B cell (primary cell): ENCODE measurements around the gene SERTAD2. TPM values are rescaled to one million over a fixed set of nuclear protein-coding genes. Genes with fewer than 3 reads are reported as not detected.
A peak's percentile ranks its signal among the peaks of the same experiment; 100 is the strongest.

Source experiments
- ATAC-seq: fragments of 200-7000 bp; cut with Tn5 transposase; one replicate; pipeline ENCODE4 v1.10.0; 2021; ENCODE audit warnings: low read depth, mild to moderate bottlenecking, moderate number of reproducible peaks, moderate library complexity
- CTCF ChIA-PET: fragments of 350-600 bp; sonication (Branson Sonifier 250); formaldehyde crosslinking; loops from one replicate; lab custom pipeline; 2021; ENCODE audit warnings: antibody characterized with exemption, inconsistent platforms; lab: Charles Lee
- POLR2A ChIA-PET: fragments of 350-600 bp; sonication (Branson Sonifier 250); formaldehyde crosslinking; loops from one replicate; lab custom pipeline; 2021; ENCODE audit warnings: antibody characterized with exemption; lab: Charles Lee
- DNase-seq: peaks from one replicate; pipeline ENCODE4 v3.0.0; 2013
- H2AFZ ChIP-seq: 2 replicates; pipeline ENCODE4 v1.6.1; 2012; ENCODE audit warnings: mild to moderate bottlenecking, low read depth, low read length; ENCODE audit not compliant: insufficient read depth, poor library complexity, severe bottlenecking
- H3K27ac ChIP-seq, 2 donors: 1 replicate in 1 of 2; 2 replicates in 1 of 2; pipeline ENCODE4 v1.5.1; 2012 to 2013; ENCODE audit warnings: low read length in 2 of 2, mild to moderate bottlenecking in 2 of 2, moderate library complexity in 1 of 2
- H3K27me3 ChIP-seq, 4 experiments: fragments of 200-600 bp in 1 of 4; sonication (generic) in 1 of 4; replicated peaks in 1 of 4; 1 replicate in 2 of 4; 2 replicates in 2 of 4; pipeline versions ENCODE4 v1.6.1 to v1.7.0; 2013 to 2016; ENCODE audit warnings: low read length in 3 of 4, mild to moderate bottlenecking in 2 of 4, mixed read lengths in 1 of 4, moderate library complexity in 1 of 4; ENCODE audit not compliant: insufficient read depth in 4 of 4, control insufficient read depth in 3 of 4; ENCODE audit errors: control extremely low read depth in 1 of 4
- H3K36me3 ChIP-seq, 2 experiments: replicated peaks in 1 of 2; 1 replicate in 1 of 2; 2 replicates in 1 of 2; pipeline versions ENCODE4 v1.6.1 to v1.7.1; 2013; ENCODE audit warnings: low read length in 1 of 2; ENCODE audit not compliant: insufficient read depth in 2 of 2, control insufficient read depth in 1 of 2; ENCODE audit errors: control extremely low read depth in 1 of 2, extremely low read depth in 1 of 2
- H3K4me1 ChIP-seq, 2 donors: fragments of 200-600 bp in 1 of 2; sonication (generic) in 1 of 2; 1 replicate in 1 of 2; 2 replicates in 1 of 2; pipeline versions ENCODE4 v1.5.1 to v1.6.1; 2013 to 2017; ENCODE audit warnings: low read length in 2 of 2; ENCODE audit not compliant: control insufficient read depth in 2 of 2, insufficient read depth in 2 of 2
- H3K4me2 ChIP-seq: replicated peaks from 2 replicates; pipeline ENCODE3; 2012; ENCODE audit warnings: mild to moderate bottlenecking, low read depth, low read length; ENCODE audit not compliant: poor library complexity, severe bottlenecking
- H3K4me3 ChIP-seq, 5 experiments: fragments of 200-600 bp in 1 of 5; sonication (generic) in 1 of 5; 1 replicate in 3 of 5; 2 replicates in 2 of 5; pipeline versions ENCODE4 v1.5.1 to v1.7.0; 2011 to 2016; ENCODE audit warnings: low read length in 4 of 5, mild to moderate bottlenecking in 4 of 5, low read depth in 2 of 5, control low read depth in 1 of 5, moderate library complexity in 1 of 5; ENCODE audit not compliant: insufficient read depth in 1 of 5; ENCODE audit errors: control extremely low read depth in 1 of 5, extremely low read depth in 1 of 5
- H3K79me2 ChIP-seq: fragments of 200-600 bp; sonication (generic); one replicate; pipeline ENCODE4 v1.6.0; 2016; ENCODE audit warnings: low read length; ENCODE audit not compliant: control insufficient read depth, insufficient read depth
- H3K9ac ChIP-seq: fragments of 200-600 bp; sonication (generic); 2 replicates; pipeline ENCODE4 v1.6.1; 2017; ENCODE audit warnings: mild to moderate bottlenecking, low read length, moderate library complexity
- H3K9me3 ChIP-seq, 3 donors: one replicate each; pipeline versions ENCODE4 v1.6.1 to v1.7.1; 2013; ENCODE audit warnings: low read length in 2 of 3; ENCODE audit not compliant: control insufficient read depth in 2 of 3, insufficient read depth in 1 of 3; ENCODE audit errors: control extremely low read depth in 1 of 3
- H4K20me1 ChIP-seq: 2 replicates; pipeline ENCODE4 v1.6.0; 2012; ENCODE audit warnings: mild to moderate bottlenecking, low read length; ENCODE audit not compliant: insufficient read depth, control insufficient read depth, poor library complexity, severe bottlenecking
- H3K27ac Mint-ChIP-seq: one replicate; pipeline ENCODE4 v1.8.0; 2021; ENCODE audit warnings: mixed read lengths
- H3K27me3 Mint-ChIP-seq: one replicate; pipeline ENCODE4 v1.8.0; 2021; ENCODE audit warnings: mixed read lengths
- H3K4me1 Mint-ChIP-seq: one replicate; pipeline ENCODE4 v1.8.0; 2021; ENCODE audit warnings: mixed read lengths
- H3K4me3 Mint-ChIP-seq: one replicate; pipeline ENCODE4 v1.8.0; 2021; ENCODE audit warnings: mixed read lengths
- H3K9me3 Mint-ChIP-seq: one replicate; pipeline ENCODE4 v1.8.0; 2022; ENCODE audit warnings: mixed read lengths; ENCODE audit not compliant: insufficient read depth
- EZH2 ChIP-seq: IDR thresholded peaks from 2 replicates; pipeline ENCODE4 v1.6.1; 2012; ENCODE audit warnings: borderline replicate concordance, low read depth, mild to moderate bottlenecking, moderate library complexity, low read length; ENCODE audit not compliant: insufficient read depth, poor library complexity, severe bottlenecking
- WGBS: methylation state at CpG from one replicate; pipeline ENCODE4 v1.1.5; 2013; ENCODE audit warnings: missing lambda C conversion rate; ENCODE audit not compliant: insufficient coverage; 5-methylcytosine and 5-hydroxymethylcytosine counted together
- intact Hi-C: fragments of 100-400 bp; cut with micrococcal nuclease; formaldehyde crosslinking; loops from one replicate; pipeline ENCODE4 v1.10.0; 2022
- polyA plus RNA-seq: library from polyadenylated mRNA; depleted of rRNA; stranded (reverse); fragments of >200 nt; gene quantifications from 2 replicates; pipeline ENCODE4 v1.2.3, GENCODE V29; 2012
- total RNA-seq, 2 donors: library from RNA; stranded (reverse); fragments of 120-200 nt in 1 of 2; gene quantifications; 1 replicate in 1 of 2; 2 replicates in 1 of 2; pipeline versions ENCODE4 v1.2.3 to v1.2.4, GENCODE V29; 2013 to 2022
- TF ChIP-seq, protein P1 (sequence below): fragments of 200-600 bp; IDR thresholded peaks from one replicate; pipeline ENCODE4 v1.8.0; 2022; ENCODE audit warnings: antibody characterized with exemption, mild to moderate bottlenecking

Gene SERTAD2
- total and polyA plus RNA-seq, 2 donors (not counting 1 experiment from before 2014, with no cell fraction given), result 49.5 to 66.8 TPM

DNA sequence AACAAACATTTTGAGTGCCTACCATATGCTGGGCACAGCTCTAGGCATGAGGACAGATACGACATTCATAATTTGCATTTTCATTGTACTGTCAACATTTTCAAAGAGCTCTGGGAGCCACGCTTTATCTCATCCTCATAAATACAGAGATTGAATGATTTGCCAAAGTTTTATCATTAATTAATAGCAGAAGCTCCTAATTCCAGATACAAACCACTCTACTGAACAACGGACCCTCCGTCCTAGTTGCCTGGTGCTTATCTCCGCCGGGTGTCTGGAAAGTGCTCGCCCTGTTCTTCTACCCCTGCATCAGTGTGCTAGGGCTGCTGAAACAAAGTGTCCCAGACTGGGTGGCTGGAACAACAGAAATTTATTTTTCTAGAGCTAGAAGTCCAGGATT is 23.8 kb downstream of the SERTAD2 start:
- Histone ChIP-seq H3K9me3 (no peaks in the 10 kb centered on the region), H4K20me1 (peaks cover 41% of the 10 kb centered on the region), H3K79me2 (peaks cover 96% of the 10 kb centered on the region), H3K4me2 (no peak overlapping the region), H3K9ac (no peak overlapping the region), H3K27me3 (no peaks in the 10 kb centered on the region), H3K4me1 (peaks cover 15 to 20% of the 10 kb centered on the region in 2 donors), H3K36me3 (peaks cover 3 to 34% of the 10 kb centered on the region in 2 experiments), H2AFZ (no peak overlapping the region), H3K4me3 (no peak overlapping the region), H3K27ac (no peak overlapping the region)
- DNase-seq, result no peak
- Mint-ChIP-seq H3K27ac (peak overlapping the region; percentile 75), H3K27me3 (no peaks in the 10 kb centered on the region), H3K9me3 (no peaks in the 10 kb centered on the region), H3K4me1 (peaks cover 39% of the 10 kb centered on the region), H3K4me3 (no peak overlapping the region)
- POLR2A ChIA-PET, result no interaction called here
- CTCF ChIA-PET, result interaction anchor here (1.3 to 1.8 kb wide), 2 partner anchors 17 to 22 kb away, joined by 3 to 4 read pairs; no protein-coding TSS in a partner anchor
- no peak for ATAC-seq
- TF ChIP-seq EZH2, result no peak
- TF ChIP-seq, protein P1, sequence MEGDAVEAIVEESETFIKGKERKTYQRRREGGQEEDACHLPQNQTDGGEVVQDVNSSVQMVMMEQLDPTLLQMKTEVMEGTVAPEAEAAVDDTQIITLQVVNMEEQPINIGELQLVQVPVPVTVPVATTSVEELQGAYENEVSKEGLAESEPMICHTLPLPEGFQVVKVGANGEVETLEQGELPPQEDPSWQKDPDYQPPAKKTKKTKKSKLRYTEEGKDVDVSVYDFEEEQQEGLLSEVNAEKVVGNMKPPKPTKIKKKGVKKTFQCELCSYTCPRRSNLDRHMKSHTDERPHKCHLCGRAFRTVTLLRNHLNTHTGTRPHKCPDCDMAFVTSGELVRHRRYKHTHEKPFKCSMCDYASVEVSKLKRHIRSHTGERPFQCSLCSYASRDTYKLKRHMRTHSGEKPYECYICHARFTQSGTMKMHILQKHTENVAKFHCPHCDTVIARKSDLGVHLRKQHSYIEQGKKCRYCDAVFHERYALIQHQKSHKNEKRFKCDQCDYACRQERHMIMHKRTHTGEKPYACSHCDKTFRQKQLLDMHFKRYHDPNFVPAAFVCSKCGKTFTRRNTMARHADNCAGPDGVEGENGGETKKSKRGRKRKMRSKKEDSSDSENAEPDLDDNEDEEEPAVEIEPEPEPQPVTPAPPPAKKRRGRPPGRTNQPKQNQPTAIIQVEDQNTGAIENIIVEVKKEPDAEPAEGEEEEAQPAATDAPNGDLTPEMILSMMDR, result no peak
- intact Hi-C loops, result no loop called here
- WGBS, result 95% methylated on average over 7 of the region's 7 CpGs

DNA sequence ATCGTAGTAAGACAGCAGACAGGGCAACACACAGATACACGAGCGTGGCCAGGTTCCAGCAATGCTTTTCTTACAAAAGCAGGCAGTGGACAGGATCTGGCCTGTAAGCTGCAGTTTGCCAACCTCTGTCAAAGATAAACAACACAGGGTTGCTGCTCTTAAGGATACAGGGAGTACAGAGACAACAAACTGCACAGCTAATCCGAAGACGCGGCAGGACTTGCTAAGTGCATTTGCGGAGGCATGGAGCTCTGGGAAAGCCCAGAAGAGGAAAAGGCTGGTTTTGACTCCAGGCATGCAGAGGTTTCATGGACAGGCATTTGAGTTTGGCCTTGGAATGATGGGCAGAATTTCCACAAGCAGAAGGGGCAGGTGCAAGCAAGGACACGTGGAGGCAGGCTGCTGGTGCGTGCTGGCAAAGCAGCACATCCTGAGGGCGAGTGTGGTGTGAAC is 24.4 kb downstream of the SERTAD2 start:
- intact Hi-C loops, result no loop called here
- no peaks in the 10 kb centered on the region for H3K9me3 ChIP-seq
- ChIA-PET POLR2A (no interaction called here), CTCF (interaction anchor here (1.3 to 1.8 kb wide), 5 partner anchors 14 to 202 kb away, joined by 3 to 7 read pairs (median 5); no protein-coding TSS in a partner anchor)
- no peak overlapping the region for H3K4me2 ChIP-seq
- TF ChIP-seq, protein P1, result no peak
- no peak for TF ChIP-seq EZH2
- no peak for ATAC-seq
- no peak for DNase-seq
- Mint-ChIP-seq H3K9me3 (no peaks in the 10 kb centered on the region), H3K27ac (peak overlapping the region; percentile 75), H3K4me1 (peaks cover 36% of the 10 kb centered on the region), H3K27me3 (no peaks in the 10 kb centered on the region), H3K4me3 (no peak overlapping the region)
- peaks cover 3 to 29% of the 10 kb centered on the region in 2 experiments for H3K36me3 ChIP-seq
- peaks cover 9 to 14% of the 10 kb centered on the region in 2 donors for H3K4me1 ChIP-seq
- no peak overlapping the region for H3K4me3 ChIP-seq
- H4K20me1 ChIP-seq, result peaks cover 36% of the 10 kb centered on the region
- no peak overlapping the region for H3K9ac ChIP-seq
- WGBS, result 92% methylated on average over 8 of the region's 10 CpGs
- H3K27ac ChIP-seq, result no peak overlapping the region
- H2AFZ ChIP-seq, result no peak overlapping the region
- no peaks in the 10 kb centered on the region for H3K27me3 ChIP-seq
- H3K79me2 ChIP-seq, result peaks cover 91% of the 10 kb centered on the region
